GM18508 (cell line): ENCODE results near the gene UCKL1.
"Not testable (repeated sequence)": the region's sequence is repeated elsewhere in the genome, so short reads cannot be mapped to it uniquely, and the experiment has no call there.

ENCODE experiments used
- ATAC-seq: cut with Tn5 transposase; IDR thresholded peaks from one replicate; pipeline ENCODE4 v1.9.1; 2021; ENCODE audit warnings: moderate number of reproducible peaks; ENCODE audit not compliant: insufficient read depth, unreplicated experiment

The UCKL1 gene

DNA sequence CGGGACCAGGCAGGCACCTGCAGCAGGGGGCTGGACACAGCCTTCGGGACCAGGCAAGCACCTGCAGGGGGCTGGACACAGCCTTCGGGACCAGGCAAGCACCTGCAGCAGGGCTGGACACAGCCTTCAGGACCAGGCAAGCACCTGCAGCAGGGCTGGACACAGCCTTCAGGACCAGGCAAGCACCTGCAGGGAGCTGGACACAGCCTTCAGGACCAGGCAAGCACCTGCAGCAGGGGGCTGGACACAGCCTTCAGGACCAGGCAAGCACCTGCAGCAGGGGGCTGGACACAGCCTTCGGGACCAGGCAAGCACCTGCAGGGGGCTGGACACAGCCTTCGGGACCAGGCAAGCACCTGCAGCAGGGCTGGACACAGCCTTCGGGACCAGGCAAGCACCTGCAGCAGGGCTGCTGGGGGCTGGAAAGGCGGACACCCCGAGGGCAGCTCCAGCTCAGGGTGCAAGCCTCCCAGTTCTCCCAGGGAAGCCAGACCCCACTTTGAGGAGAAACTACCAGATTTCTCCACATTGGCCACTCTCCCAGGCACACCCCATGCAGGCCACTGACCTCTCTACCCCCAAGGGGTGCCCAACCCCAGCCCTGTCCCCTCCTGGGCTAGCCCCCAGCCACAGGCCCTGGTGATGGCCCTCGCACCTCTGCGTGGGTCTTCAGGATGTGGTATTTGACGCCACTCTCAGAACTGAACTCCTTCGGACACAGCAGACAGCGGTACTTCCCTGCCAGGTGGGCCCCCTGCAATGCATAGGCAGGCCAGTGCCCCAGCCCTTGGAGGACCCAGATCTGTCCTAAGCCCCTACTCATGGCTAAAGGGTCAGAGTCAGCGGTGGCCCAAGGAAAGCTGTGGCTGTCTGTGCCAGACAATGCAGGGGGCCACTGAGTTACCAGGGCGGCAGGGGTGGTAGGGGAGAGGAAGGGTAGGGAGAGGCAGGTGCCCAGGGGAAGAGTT, 4.7 kb upstream of the UCKL1 start:
- ATAC-seq, result not testable (repeated sequence)

DNA sequence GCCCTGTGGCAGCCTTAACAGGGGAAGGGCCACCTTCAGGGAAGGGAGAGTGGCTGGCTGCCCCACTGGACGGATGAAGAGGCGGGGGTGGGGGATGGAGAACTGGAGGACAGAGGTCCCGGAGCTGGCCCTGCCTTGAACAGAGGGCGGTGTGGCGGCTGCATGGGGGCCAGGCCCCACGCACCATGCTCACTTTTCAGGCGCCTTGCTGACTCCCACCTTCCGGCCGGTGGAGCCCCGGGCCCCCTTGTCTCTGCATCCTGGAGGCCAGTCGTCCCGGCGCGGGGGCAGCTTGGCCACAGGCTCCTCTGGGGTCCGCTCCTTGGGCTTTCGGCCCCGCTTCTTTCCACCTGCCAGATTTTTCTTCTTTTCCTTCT, 3.5 kb upstream of the UCKL1 start:
- ATAC-seq, result no peak

DNA sequence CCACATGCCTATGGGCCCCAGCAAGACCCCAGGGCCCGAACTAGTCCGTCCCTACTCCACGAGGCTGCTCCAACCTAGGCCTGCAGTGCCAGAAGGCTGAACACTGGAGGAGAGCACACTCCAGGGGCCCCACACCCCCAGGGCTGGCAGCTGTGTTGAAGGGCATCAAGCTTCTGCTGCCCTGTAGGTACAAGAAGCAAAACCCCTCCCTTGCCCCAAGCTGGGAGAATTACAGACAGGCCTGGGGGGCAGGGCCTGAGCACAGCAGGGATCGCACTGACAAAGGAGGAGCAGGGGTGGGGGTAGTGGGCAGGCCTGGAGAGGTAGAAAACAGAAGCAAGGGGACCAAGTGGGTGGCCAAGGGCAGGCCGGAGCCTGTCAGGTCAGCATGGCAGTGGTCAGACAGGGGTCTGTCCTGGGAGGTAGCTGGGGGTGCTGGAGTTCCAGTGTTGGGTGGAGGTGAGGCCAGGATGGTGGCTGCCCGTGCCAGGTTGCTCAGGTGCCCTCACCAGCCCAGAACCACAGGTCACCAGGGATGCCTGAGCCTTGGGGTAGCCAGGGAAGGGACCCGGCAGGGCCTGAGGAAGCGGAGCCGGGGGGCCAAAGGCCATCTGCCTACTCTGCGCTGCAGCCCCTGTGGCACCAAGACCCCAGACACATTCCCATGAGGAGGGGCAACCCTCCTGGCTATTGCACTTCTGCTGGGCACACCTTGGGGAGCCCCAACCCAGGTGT, 2.9 kb upstream of the UCKL1 start:
- no peak for ATAC-seq

DNA sequence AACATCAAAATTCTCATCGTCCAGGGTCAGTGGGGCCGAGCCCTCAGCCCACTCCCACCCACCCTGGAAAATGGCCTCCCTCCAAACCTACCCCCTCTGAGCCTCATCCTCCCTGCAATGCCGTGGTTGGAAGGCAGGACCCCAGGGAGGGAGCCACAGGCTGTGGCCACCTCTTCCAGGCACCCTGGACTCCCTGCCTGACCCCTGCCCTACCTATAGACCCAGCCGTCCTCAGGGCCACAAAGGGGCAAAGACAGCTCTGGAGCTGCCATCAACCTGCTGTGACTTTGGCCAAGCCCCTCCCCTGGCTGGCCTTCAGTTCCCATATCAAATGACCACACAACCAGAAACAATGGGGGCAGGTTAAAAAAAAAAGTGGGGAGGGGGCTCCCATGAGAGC, 2.3 kb upstream of the UCKL1 start:
- no peak for ATAC-seq

DNA sequence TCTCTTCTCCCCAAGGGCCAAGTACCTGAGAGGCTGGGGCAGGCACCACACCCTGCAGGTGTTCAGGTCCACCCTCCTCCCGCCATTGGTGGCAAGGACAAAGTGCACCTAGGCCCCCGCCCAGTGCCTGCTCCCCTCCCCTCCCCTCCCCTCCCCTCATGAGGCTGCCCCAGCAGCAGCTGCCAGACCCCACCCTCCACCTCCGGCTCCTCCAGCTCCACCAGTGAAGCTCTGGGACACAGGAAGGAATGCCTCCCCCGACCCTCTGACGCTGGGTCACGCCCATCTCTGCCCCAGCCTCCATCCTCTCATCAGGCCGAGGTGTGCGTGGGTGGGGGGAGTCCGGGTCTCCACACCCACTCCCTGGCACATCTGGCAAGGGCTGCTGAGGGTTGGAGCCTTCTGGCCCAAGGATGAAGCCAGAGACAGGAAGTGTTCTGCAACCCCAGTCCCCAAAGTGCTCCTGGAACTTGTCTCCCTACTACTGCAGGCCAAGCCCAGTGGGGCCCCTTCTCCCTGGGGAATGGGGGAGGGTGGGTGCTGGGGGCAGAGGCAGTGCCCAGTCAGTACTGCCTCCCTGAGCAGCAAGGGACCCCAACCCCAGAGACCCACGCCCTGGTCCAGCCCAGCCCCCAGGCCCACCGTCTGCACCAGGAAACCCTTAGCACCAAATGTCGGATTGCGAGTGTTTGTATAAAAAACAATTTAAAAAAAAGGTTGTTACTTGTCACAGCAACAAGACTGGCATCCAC, 1.6 kb upstream of the UCKL1 start:
- ATAC-seq, result no peak

DNA sequence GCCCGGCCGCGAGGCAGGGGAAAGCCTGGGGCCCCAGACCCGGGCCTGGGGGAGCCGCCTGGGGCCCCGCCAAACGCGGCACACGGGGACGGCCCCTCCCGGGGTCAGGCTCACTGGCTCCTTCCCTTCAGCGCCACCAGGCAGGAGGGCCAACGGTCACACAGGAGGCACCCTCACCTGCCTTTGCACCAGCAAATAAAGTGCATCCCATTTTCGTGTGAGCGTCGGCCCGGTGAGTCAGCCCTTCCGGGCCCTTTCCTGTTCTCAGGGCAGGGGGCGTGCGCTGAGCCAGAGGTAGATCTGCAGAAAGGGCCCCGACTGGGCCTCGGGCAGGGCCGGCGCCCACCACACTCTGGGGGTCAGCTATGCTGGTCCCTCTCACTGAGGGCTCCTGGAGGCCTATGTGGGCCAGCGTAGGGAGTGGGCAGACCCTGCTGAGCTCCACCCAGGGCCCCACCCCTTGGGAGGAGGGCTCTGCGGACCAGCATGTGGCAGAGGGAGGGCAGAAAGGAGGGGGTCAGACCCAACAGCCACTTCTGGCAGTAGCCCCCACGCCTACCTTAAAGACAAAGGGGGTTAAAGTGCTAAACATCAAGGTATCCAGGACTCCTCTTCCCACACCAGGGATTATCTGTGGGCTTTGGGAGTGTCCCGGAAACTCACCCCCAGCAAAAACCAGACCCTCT, 931 bp upstream of the UCKL1 start:
- ATAC-seq, result no peak

DNA sequence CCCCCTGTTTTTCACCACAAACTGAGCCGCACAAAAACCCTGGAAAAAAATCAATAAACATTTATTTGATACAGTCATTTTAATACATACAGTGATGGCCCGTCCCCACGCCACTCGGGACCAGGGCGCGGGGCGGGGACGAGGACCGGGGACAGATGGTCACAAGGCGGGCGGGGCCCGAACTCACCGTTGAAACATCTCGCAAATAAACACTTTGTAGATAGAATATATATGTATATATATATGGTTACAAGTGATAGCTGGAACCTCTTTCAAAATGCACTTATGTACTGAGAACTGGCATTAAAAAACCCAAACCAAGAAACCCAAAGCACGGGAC, 418 bp upstream of the UCKL1 start:
- no peak for ATAC-seq

GRCh38 chr20:63955281-63955826, 862 bp downstream of the UCKL1 start:
- no peak for ATAC-seq

DNA sequence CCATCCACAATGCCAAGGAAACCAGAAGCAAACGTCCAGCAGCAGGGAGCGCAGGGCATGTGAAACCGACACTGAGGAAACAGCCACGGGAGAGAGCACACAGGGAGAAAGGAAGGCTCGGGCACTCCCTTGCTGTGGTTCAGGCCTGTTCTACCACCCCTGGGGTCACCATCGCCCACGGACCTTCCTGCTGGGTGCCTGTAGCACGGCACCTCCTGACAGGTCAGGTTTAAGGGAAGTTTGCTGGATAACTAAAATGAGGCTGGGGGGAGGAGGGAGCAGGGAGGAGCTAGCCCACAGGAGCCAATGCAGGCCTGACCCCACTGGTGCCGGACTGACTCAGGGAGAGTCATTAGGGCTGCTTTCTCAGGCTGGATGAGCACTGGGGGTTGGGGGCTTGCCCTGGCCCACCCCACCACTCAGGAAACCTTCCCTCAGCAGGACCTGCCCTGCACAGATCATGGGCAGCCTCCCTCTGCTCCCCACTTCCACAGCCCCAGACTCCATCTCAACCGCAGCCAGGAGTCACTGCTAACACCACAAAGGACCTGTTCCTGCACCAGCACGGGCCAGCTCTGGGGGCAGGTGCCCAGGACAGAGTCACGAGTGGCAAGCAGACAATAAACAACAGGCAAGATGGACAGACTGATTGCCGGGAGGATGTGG, 2.3 kb downstream of the UCKL1 start:
- ATAC-seq, result no peak

- ATAC-seq, result no peak
These were observed 3.4 kb downstream of the UCKL1 start for GRCh38 chr20:63952769-63953168.

DNA sequence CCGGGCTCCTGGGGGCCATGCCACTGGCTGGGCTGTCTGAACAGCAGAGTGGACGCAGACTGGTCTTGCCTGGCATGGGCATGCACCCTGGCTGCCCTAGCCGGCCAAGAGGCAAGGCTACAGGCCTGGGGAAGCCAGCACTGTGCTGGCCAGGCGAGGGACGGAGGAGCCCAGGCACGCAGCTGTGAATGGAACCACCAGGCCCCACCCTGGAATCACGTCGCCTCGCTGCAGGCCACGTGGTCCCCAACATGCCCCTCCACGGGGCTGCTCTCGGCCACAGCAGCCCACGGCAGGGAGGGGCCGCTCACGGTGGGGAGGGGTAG, 4.0 kb downstream of the UCKL1 start:
- no peak for ATAC-seq

- ATAC-seq, result no peak
These were observed 4.6 kb downstream of the UCKL1 start for GRCh38 chr20:63951398-63952209.

GRCh38 chr20:63950701-63951397, 5.4 kb downstream of the UCKL1 start:
- ATAC-seq, result no peak

GRCh38 chr20:63947638-63948456, 8.4 kb downstream of the UCKL1 start:
- no peak for ATAC-seq

DNA sequence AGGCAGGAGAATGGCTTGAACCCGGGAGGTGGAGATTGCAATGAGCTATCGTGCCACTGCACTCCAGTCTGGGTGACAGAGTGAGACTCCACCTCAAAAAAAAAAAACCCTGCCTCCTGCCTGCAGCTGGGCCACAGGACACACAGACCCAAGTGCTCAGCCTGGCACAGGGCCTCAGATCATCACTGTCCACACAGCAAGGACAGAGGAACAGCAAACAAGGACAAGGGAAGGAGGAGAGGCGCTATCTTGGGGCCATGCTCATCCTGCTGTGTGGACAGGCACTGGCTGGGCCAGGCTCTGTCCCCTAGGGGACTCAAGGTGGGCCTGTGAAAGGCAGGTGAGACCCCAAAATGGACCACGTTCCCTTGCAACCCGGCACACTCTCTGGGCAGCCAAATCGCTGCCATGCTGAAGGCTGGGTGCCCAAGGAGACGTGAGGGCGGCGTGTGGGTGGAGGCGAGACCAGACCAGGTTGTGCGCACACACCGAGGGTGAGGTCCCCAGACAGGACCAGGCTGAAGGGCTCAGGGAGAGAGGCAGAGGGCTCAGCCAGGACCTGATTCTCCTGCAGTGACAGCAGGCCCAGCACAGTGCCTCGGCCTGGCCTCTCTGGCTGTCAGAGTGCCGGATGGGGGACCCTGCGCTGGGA, 9.1 kb downstream of the UCKL1 start:
- ATAC-seq, result no peak

DNA sequence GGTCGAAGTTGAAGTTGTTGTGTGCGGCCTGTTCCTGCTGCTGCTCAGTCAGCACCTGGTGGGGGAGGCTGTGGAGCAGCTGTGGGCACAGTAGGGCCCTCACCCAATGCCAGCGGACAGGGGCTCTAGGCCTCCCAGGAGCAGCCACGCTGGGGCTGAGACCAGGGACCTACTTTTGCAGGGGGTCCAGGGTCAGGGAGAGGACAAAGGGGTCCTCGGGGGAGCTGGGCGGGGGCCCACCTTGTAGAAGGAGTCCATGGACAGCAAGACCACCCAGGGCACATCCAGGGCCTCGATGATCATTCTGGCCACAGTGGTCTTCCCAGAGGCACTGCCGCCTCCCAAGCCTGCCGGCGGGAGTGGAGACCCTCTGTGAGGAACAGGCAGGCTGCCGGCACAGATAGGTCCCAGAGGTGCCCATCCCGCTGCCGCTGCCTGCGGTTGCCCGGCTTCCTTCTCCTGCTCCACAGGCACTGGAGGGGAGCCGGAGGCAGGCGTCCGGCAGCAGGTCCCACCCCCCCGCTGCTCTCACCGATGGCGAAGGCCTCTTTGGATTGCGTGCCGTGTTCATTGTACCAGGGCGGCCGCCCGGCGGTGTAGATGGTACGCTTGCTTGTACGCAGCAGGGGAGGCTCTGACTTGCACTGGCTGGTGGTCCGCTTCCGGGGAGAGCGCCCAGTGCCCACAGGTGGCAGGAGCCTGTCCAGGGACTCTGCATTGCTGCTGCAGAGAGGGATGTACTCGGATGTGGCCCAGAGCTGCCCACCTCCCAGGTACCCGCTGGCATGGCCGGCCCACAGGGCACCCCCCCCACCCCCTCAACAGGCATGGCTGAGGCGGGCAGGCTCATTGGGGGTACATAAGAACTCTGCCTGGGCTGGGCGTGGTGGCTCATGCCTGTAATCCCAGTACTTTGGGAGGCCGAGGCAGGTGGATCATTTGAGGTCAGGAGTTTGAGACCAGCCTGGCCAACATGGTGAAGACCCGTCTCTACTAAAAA, 10.0 kb downstream of the UCKL1 start:
- ATAC-seq, result no peak
